GM19351 (cell line): ENCODE measurements around the gene ATP10A.
A peak's percentile ranks its signal among the peaks of the same experiment; 100 is the strongest.

Experiments used
- ATAC-seq: cut with Tn5 transposase; IDR thresholded peaks from one replicate; pipeline ENCODE4 v1.9.1; 2021; ENCODE audit warnings: mild to moderate bottlenecking, moderate library complexity; ENCODE audit not compliant: unreplicated experiment

The ATP10A gene

GRCh38 chr15:25830844-25831451, 32.2 kb downstream of the ATP10A start:
- no peak for ATAC-seq

- ATAC-seq, result no peak
Measured at GRCh38 chr15:25829073-25829472, 34.1 kb downstream of the ATP10A start.

GRCh38 chr15:25825207-25825606, 37.9 kb downstream of the ATP10A start:
- ATAC-seq, result no peak

- ATAC-seq, result no peak
Measured at GRCh38 chr15:25824618-25825017, 38.5 kb downstream of the ATP10A start.

GRCh38 chr15:25812845-25813244, 50.3 kb downstream of the ATP10A start:
- ATAC-seq, result no peak

GRCh38 chr15:25812073-25812472, 51.1 kb downstream of the ATP10A start:
- no peak for ATAC-seq

GRCh38 chr15:25811481-25811906, 51.6 kb downstream of the ATP10A start:
- peak; percentile 91 for ATAC-seq

GRCh38 chr15:25810631-25811091, 52.5 kb downstream of the ATP10A start:
- ATAC-seq, result no peak

GRCh38 chr15:25810154-25810553, 53.0 kb downstream of the ATP10A start:
- ATAC-seq, result no peak

- ATAC-seq, result no peak
Measured at GRCh38 chr15:25807063-25807462, 56.1 kb downstream of the ATP10A start.

GRCh38 chr15:25805031-25805430, 58.1 kb downstream of the ATP10A start:
- ATAC-seq, result no peak

- no peak for ATAC-seq
Measured at GRCh38 chr15:25804451-25804850, 58.7 kb downstream of the ATP10A start.

GRCh38 chr15:25803541-25803940, 59.6 kb downstream of the ATP10A start:
- no peak for ATAC-seq

- ATAC-seq, result no peak
Measured at GRCh38 chr15:25803036-25803435, 60.1 kb downstream of the ATP10A start.

- ATAC-seq, result no peak
Measured at GRCh38 chr15:25802285-25802830, 60.8 kb downstream of the ATP10A start.

GRCh38 chr15:25801586-25802284, 61.4 kb downstream of the ATP10A start:
- ATAC-seq, result no peak

GRCh38 chr15:25800761-25801515, 62.2 kb downstream of the ATP10A start:
- ATAC-seq, result no peak

- ATAC-seq, result no peak
Measured at GRCh38 chr15:25799906-25800700, 63.0 kb downstream of the ATP10A start.

GRCh38 chr15:25797936-25798901, 64.9 kb downstream of the ATP10A start:
- ATAC-seq, result no peak

GRCh38 chr15:25797511-25797935, 65.6 kb downstream of the ATP10A start:
- ATAC-seq, result no peak
